ENCODE measurements around the gene ZNF385A. TPM values are rescaled to one million over a fixed set of nuclear protein-coding genes. Genes with fewer than 3 reads are reported as not detected.
"Not testable (repeated sequence)": the region's sequence is repeated elsewhere in the genome, so short reads cannot be mapped to it uniquely, and the experiment has no call there.

ZNF385A gene
- total and polyA plus RNA-seq, 2 donors: 1.6 to 13.6 TPM

DNA sequence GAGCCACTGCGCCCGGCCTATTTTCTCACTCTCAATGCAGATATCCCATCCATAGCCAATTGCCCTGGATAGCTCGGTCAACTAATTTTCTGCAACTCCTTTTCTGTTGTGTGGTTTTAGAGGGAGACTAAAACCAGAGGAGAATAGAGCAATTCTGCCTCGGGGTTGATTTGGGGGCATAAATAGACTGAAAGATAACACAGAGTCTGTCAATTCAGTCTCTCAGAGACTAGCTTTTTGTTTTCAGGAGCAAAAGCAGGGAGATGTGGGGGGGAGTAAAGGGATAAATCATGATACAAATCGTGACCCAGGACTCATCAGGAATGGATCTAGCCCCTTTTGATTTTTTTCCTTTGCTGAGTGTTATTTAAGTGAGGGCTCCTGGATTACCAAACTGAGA is 53.1 kb downstream of the ZNF385A start:
- Histone ChIP-seq H3K27ac (ENCODE audit: low read depth in 1 of 2, low read length in 1 of 2) (peak overlapping the region in 1 of 2 donors; percentile 18), H3K9me3 (ENCODE audit: control insufficient read depth in 2 of 2, insufficient read depth in 1 of 2, low read length in 1 of 2) (no peaks in the 10 kb centered on the region), H3K4me3 (ENCODE audit: low read length in 2 of 2) (no peak overlapping the region), H3K27me3 (ENCODE audit: control insufficient read depth in 2 of 2, insufficient read depth in 1 of 2, low read length in 1 of 2) (no peaks in the 10 kb centered on the region), H3K4me1 (ENCODE audit: control insufficient read depth in 2 of 2, insufficient read depth in 2 of 2, low read length in 2 of 2) (no peaks in the 10 kb centered on the region), H3K36me3 (ENCODE audit: control insufficient read depth in 2 of 2, insufficient read depth in 2 of 2, low read length in 1 of 2) (peaks cover 9 to 17% of the 10 kb centered on the region in 2 donors)
- over 99% methylated on average over 5 of the region's 5 CpGs for WGBS
- DNase-seq (ENCODE audit: low read depth in 6 of 9, low spot score in 9 of 9): no peak

DNA sequence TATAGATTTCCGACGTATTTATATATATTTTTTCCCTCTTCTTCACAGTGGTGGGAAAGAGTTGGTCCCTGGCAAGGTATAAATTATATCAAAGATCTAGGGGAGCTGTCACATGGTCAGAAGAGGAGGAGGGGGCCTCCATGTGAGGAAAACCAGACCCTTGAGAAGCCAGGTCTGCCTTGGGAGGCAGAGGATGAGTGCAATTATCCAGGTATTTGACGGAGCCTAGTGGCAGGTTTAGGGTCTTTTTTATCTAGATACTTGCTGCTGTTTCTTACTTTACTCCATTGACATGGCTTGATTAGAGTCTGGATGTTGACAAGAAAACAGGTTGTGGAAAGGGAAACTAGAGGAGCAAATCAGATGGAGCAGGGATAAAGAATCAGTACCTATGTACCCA is 54.1 kb downstream of the ZNF385A start:
- WGBS: 96% methylated on average over 3 of the region's 3 CpGs
- Histone ChIP-seq H3K27me3 (ENCODE audit: control insufficient read depth in 2 of 2, insufficient read depth in 1 of 2, low read length in 1 of 2) (no peaks in the 10 kb centered on the region), H3K36me3 (ENCODE audit: control insufficient read depth in 2 of 2, insufficient read depth in 2 of 2, low read length in 1 of 2) (peaks cover 9 to 17% of the 10 kb centered on the region in 2 donors), H3K27ac (ENCODE audit: low read depth in 1 of 2, low read length in 1 of 2) (no peak overlapping the region), H3K4me3 (ENCODE audit: low read length in 2 of 2) (no peak overlapping the region), H3K4me1 (ENCODE audit: control insufficient read depth in 2 of 2, insufficient read depth in 2 of 2, low read length in 2 of 2) (peaks cover 3 to 5% of the 10 kb centered on the region in 2 donors), H3K9me3 (ENCODE audit: control insufficient read depth in 2 of 2, insufficient read depth in 1 of 2, low read length in 1 of 2) (no peaks in the 10 kb centered on the region)
- no peak for DNase-seq (ENCODE audit: low read depth in 6 of 9, low spot score in 9 of 9)

DNA sequence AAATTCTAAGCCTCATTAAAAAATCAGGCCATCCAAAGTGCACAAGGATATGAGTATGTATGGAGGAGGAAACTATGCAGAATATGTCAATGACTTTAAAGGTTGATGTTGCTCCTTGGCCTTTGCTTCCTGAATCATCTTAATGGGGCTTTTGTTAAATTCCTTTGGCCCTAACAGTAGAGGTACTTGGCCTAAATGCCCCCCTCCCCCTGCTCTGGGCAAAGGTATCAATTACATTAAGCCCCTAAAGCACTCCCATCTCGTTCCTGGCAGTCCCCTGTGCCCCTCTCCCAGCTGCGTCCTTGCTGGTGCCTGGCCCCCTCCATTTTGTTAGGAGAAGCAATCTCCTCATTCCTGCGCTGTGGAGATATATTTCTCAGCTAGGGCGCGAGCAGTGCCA is 54.8 kb downstream of the ZNF385A start:
- 98% methylated on average over 5 of the region's 5 CpGs for WGBS
- Histone ChIP-seq H3K4me1 (ENCODE audit: control insufficient read depth in 2 of 2, insufficient read depth in 2 of 2, low read length in 2 of 2) (peaks cover 3 to 5% of the 10 kb centered on the region in 2 donors), H3K4me3 (ENCODE audit: low read length in 2 of 2) (no peak overlapping the region), H3K36me3 (ENCODE audit: control insufficient read depth in 2 of 2, insufficient read depth in 2 of 2, low read length in 1 of 2) (peaks cover 9 to 17% of the 10 kb centered on the region in 2 donors), H3K27me3 (ENCODE audit: control insufficient read depth in 2 of 2, insufficient read depth in 1 of 2, low read length in 1 of 2) (no peaks in the 10 kb centered on the region), H3K9me3 (ENCODE audit: control insufficient read depth in 2 of 2, insufficient read depth in 1 of 2, low read length in 1 of 2) (no peaks in the 10 kb centered on the region), H3K27ac (ENCODE audit: low read depth in 1 of 2, low read length in 1 of 2) (no peak overlapping the region)
- no peak for DNase-seq (ENCODE audit: low read depth in 6 of 9, low spot score in 9 of 9)

GRCh38 chr12:54328595-54329337 is 55.8 kb downstream of the ZNF385A start:
- Histone ChIP-seq H3K27me3 (ENCODE audit: control insufficient read depth in 2 of 2, insufficient read depth in 1 of 2, low read length in 1 of 2) (no peaks in the 10 kb centered on the region), H3K4me1 (ENCODE audit: control insufficient read depth in 2 of 2, insufficient read depth in 2 of 2, low read length in 2 of 2) (peaks cover 7 to 8% of the 10 kb centered on the region in 2 donors), H3K36me3 (ENCODE audit: control insufficient read depth in 2 of 2, insufficient read depth in 2 of 2, low read length in 1 of 2) (peaks cover 9 to 17% of the 10 kb centered on the region in 2 donors), H3K9me3 (ENCODE audit: control insufficient read depth in 2 of 2, insufficient read depth in 1 of 2, low read length in 1 of 2) (no peaks in the 10 kb centered on the region), H3K27ac (ENCODE audit: low read depth in 1 of 2, low read length in 1 of 2) (no peak overlapping the region), H3K4me3 (ENCODE audit: low read length in 2 of 2) (no peak overlapping the region)
- DNase-seq (ENCODE audit: low read depth in 6 of 9, low spot score in 9 of 9): no peak
- 98% methylated on average over 6 of the region's 6 CpGs for WGBS

GRCh38 chr12:54325442-54326109 is 59.0 kb downstream of the ZNF385A start:
- H3K36me3 ChIP-seq (ENCODE audit: control insufficient read depth in 2 of 2, insufficient read depth in 2 of 2, low read length in 1 of 2); H3K9me3 ChIP-seq (ENCODE audit: control insufficient read depth in 2 of 2, insufficient read depth in 1 of 2, low read length in 1 of 2); DNase-seq (ENCODE audit: low read depth in 6 of 9, low spot score in 9 of 9); H3K27me3 ChIP-seq (ENCODE audit: control insufficient read depth in 2 of 2, insufficient read depth in 1 of 2, low read length in 1 of 2); H3K4me1 ChIP-seq (ENCODE audit: control insufficient read depth in 2 of 2, insufficient read depth in 2 of 2, low read length in 2 of 2): not testable (repeated sequence)
- Histone ChIP-seq H3K4me3 (ENCODE audit: low read length in 2 of 2) (peak overlapping the region; percentile 73 to 78), H3K27ac (ENCODE audit: low read depth in 1 of 2, low read length in 1 of 2) (peak overlapping the region in 1 of 2 donors; percentile 76)
- WGBS: 64% methylated on average over 22 of the region's 22 CpGs

GRCh38 chr12:54324617-54325441 is 59.7 kb downstream of the ZNF385A start, which contains the start of gene COPZ1:
COPZ1 (plus strand) TSS chr12:54325131; CDS start chr12:54325164, 33 bp downstream.
- Histone ChIP-seq H3K9me3 (ENCODE audit: control insufficient read depth in 2 of 2, insufficient read depth in 1 of 2, low read length in 1 of 2) (no peaks in the 10 kb centered on the region), H3K27me3 (ENCODE audit: control insufficient read depth in 2 of 2, insufficient read depth in 1 of 2, low read length in 1 of 2) (no peaks in the 10 kb centered on the region), H3K27ac (ENCODE audit: low read depth in 1 of 2, low read length in 1 of 2) (peak within 1 kb of the TSS; percentile 76 to 88), H3K4me3 (ENCODE audit: low read length in 2 of 2) (peak within 1 kb of the TSS; percentile 73 to 78), H3K4me1 (ENCODE audit: control insufficient read depth in 2 of 2, insufficient read depth in 2 of 2, low read length in 2 of 2) (peaks cover 7 to 8% of the 10 kb centered on the region in 2 donors), H3K36me3 (ENCODE audit: control insufficient read depth in 2 of 2, insufficient read depth in 2 of 2, low read length in 1 of 2) (peaks cover 5 to 9% of the 10 kb centered on the region in 2 donors)
- WGBS: under 1% methylated on average over 34 of the region's 34 CpGs
- peak; percentile 88 to 99 (median 96) for DNase-seq (ENCODE audit: low read depth in 6 of 9, low spot score in 9 of 9)

DNA sequence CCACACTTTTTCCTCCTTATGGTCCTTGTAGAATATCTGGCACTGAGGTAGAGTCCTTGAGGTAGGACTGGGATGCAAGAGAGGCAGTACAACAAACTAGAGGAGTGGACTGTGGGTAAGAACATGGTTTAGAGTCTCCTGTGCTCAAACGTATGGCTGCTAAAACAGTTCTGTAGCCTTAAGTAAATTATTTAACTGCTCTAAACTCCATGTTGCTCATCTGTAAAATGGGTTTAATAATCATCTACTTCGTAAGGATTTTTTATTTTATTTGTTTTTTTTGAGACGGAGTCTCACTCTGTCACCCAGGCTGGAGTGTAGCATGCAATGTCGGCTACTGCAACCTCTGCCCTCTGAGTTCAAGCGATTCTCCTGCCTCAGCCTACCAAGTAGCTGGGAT is 63.2 kb downstream of the ZNF385A start:
- no peak overlapping the region for H3K27ac ChIP-seq (ENCODE audit: low read depth in 1 of 2, low read length in 1 of 2)
- no peak overlapping the region for H3K4me3 ChIP-seq (ENCODE audit: low read length in 2 of 2)
- no peaks in the 10 kb centered on the region for H3K36me3 ChIP-seq (ENCODE audit: control insufficient read depth in 2 of 2, insufficient read depth in 2 of 2, low read length in 1 of 2)
- 98% methylated on average over 5 of the region's 5 CpGs for WGBS
- no peak for DNase-seq (ENCODE audit: low read depth in 6 of 9, low spot score in 9 of 9)
- H3K9me3 ChIP-seq (ENCODE audit: control insufficient read depth in 2 of 2, insufficient read depth in 1 of 2, low read length in 1 of 2): no peaks in the 10 kb centered on the region
- peaks cover 7 to 8% of the 10 kb centered on the region in 2 donors for H3K4me1 ChIP-seq (ENCODE audit: control insufficient read depth in 2 of 2, insufficient read depth in 2 of 2, low read length in 2 of 2)
- no peaks in the 10 kb centered on the region for H3K27me3 ChIP-seq (ENCODE audit: control insufficient read depth in 2 of 2, insufficient read depth in 1 of 2, low read length in 1 of 2)

Measured in thymus (tissue), 11 donors.